A549 (cell line): ENCODE results near the gene POPDC2. TPM values are rescaled to one million over a fixed set of nuclear protein-coding genes. Genes with fewer than 3 reads are reported as not detected.

Experiments used
- ATAC-seq, 2 experiments: fragments of 200-7000 bp in 1 of 2; fragments of >200 bp in 1 of 2; cut with Nextera tagmentation in 1 of 2; cut with Tn5 transposase in 1 of 2; 3 replicates each; pipeline versions ENCODE4 v1.8.0 to v1.9.1; 2018 to 2020; ENCODE audit warnings: mild to moderate bottlenecking in 1 of 2, moderate library complexity in 1 of 2
- CTCF ChIA-PET: fragments of 300-600 bp; sonication (Branson Sonifier 250); formaldehyde crosslinking; extraction: SDS; loops from one replicate; lab custom pipeline; 2021; ENCODE audit warnings: antibody characterized with exemption, inconsistent platforms; lab: Yijun Ruan, JAX
- POLR2A ChIA-PET: fragments of 350-600 bp; formaldehyde crosslinking; extraction: SDS; loops from one replicate; lab custom pipeline; 2021; ENCODE audit warnings: antibody characterized with exemption, inconsistent platforms; lab: Yijun Ruan, JAX
- DNase-seq, 2 experiments: peaks; one replicate each; pipeline versions ENCODE4 v3.0.0 to v3.0.0-alpha.2; 2011 to 2016; ENCODE audit warnings: low read depth in 1 of 2, low spot score in 1 of 2
- FAIRE-seq: peaks from 2 replicates; lab custom pipeline; 2011; peaks lifted over from hg19 to GRCh38; lab: Jason Lieb, UNC
- H3K27ac ChIP-seq, 2 experiments: fragments of >200 bp; sonication (Bioruptor Twin); formaldehyde crosslinking; 3 replicates each; pipeline ENCODE4 v1.5.1; 2016 to 2017
- H3K4me1 ChIP-seq: fragments of >200 bp; sonication (Bioruptor Twin); formaldehyde crosslinking; 3 replicates; pipeline ENCODE4 v1.6.1; 2016
- H3K4me2 ChIP-seq: fragments of >200 bp; sonication (Bioruptor Twin); formaldehyde crosslinking; 3 replicates; pipeline ENCODE4 v1.6.1; 2016
- H3K4me3 ChIP-seq: fragments of >200 bp; sonication (Bioruptor Twin); formaldehyde crosslinking; 3 replicates; pipeline ENCODE4 v1.5.1; 2016
- H3K9me3 ChIP-seq: fragments of >200 bp; sonication (Bioruptor Twin); formaldehyde crosslinking; 3 replicates; pipeline ENCODE4 v1.6.1; 2016
- CBX2 ChIP-seq: fragments of 200-600 bp; sonication (generic); IDR thresholded peaks from 2 replicates; pipeline ENCODE4 v1.6.1; 2016; ENCODE audit warnings: low read depth, mild to moderate bottlenecking, borderline replicate concordance
- CBX8 ChIP-seq: fragments of 200-600 bp; sonication (generic); IDR thresholded peaks from 2 replicates; pipeline ENCODE4 v1.6.1; 2016
- CHD2 ChIP-seq: fragments of 150-350 bp; IDR thresholded peaks from 2 replicates; pipeline ENCODE4 v1.6.1; 2014; ENCODE audit warnings: low read length; ENCODE audit not compliant: partially characterized antibody
- CHD4 ChIP-seq: fragments of 200-600 bp; sonication (generic); IDR thresholded peaks from 2 replicates; pipeline ENCODE4 v1.6.1; 2016; ENCODE audit warnings: antibody characterized with exemption, mild to moderate bottlenecking, borderline replicate concordance
- EP300 ChIP-seq, 2 experiments: fragments of >200 bp; sonication (Bioruptor Twin); formaldehyde crosslinking; IDR thresholded peaks; 2 replicates in 1 of 2; 3 replicates in 1 of 2; pipeline ENCODE4 v1.6.1; 2016 to 2017
- ESRRA ChIP-seq: fragments of 150-350 bp; IDR thresholded peaks from 2 replicates; pipeline ENCODE4 v1.6.1; 2014; ENCODE audit warnings: mild to moderate bottlenecking, low read length, borderline replicate concordance
- FOXS1 ChIP-seq: fragments of 250-450 bp; sonication (Bioruptor Pico); IDR thresholded peaks from 2 replicates; pipeline ENCODE4 v1.5.0; 2020; ENCODE audit warnings: mild to moderate bottlenecking, moderate library complexity
- HDAC2 ChIP-seq: fragments of 200-600 bp; sonication (generic); IDR thresholded peaks from 2 replicates; pipeline ENCODE4 v1.6.1; 2016
- HEYL ChIP-seq: fragments of 250-450 bp; sonication (Bioruptor Pico); IDR thresholded peaks from 2 replicates; pipeline ENCODE4 v1.8.0; 2021; ENCODE audit warnings: mild to moderate bottlenecking, moderate library complexity
- HOXB5 ChIP-seq: fragments of 250-450 bp; sonication (Bioruptor Pico); IDR thresholded peaks from 2 replicates; pipeline ENCODE4 v1.5.0; 2020; ENCODE audit warnings: mild to moderate bottlenecking, moderate library complexity
- JUNB ChIP-seq: fragments of >200 bp; sonication (Bioruptor Twin); formaldehyde crosslinking; IDR thresholded peaks from 2 replicates; pipeline ENCODE4 v1.6.1; 2016
- MYC ChIP-seq: IDR thresholded peaks from 2 replicates; pipeline ENCODE4 v1.6.1; 2012; ENCODE audit warnings: mild to moderate bottlenecking, inconsistent platforms, low read length, improper control_type of control experiment, borderline replicate concordance
- NPAS2 ChIP-seq: fragments of 250-450 bp; sonication (Bioruptor Pico); IDR thresholded peaks from 2 replicates; pipeline ENCODE4 v1.8.0; 2022; ENCODE audit warnings: mild to moderate bottlenecking, moderate library complexity, borderline replicate concordance
- POLR2A ChIP-seq: IDR thresholded peaks from 2 replicates; pipeline ENCODE4 v1.6.1; 2012; ENCODE audit warnings: mild to moderate bottlenecking, low read length
- RCOR1 ChIP-seq: fragments of 150-350 bp; IDR thresholded peaks from 2 replicates; pipeline ENCODE4 v1.6.1; 2014; ENCODE audit warnings: antibody characterized with exemption, low read length, low read depth
- SREBF2 ChIP-seq: fragments of 450-650 bp; IDR thresholded peaks from 2 replicates; pipeline ENCODE4 v1.6.1; 2014; ENCODE audit warnings: mild to moderate bottlenecking, moderate library complexity
- TP53 ChIP-seq: fragments of 250-450 bp; sonication (Bioruptor Pico); IDR thresholded peaks from 2 replicates; pipeline ENCODE4 v1.5.0; 2021; ENCODE audit warnings: mild to moderate bottlenecking, moderate library complexity
- ZFP36 ChIP-seq: fragments of 450-650 bp; IDR thresholded peaks from 2 replicates; pipeline ENCODE4 v1.6.1; 2014; ENCODE audit warnings: borderline replicate concordance; ENCODE audit not compliant: partially characterized antibody
- ZSCAN20 ChIP-seq: fragments of 250-450 bp; sonication (Bioruptor Pico); IDR thresholded peaks from 2 replicates; pipeline ENCODE4 v1.8.0; 2022; ENCODE audit warnings: mild to moderate bottlenecking, moderate library complexity
- WGBS: methylation state at CpG from one replicate; pipeline ENCODE4 v1.1.6; 2017; ENCODE audit errors: missing lambda C conversion rate; 5-methylcytosine and 5-hydroxymethylcytosine counted together
- polyA plus RNA-seq, 4 experiments: library from polyadenylated mRNA; depleted of rRNA in 3 of 4; stranded (reverse); fragments of >200 nt; fragmentation: RNase III in 1 of 4; extraction: RNeasy Plus Mini Kit Qiagen cat#74134 plus additional on column Dnase treatment in 1 of 4; gene quantifications; 2 replicates in 3 of 4; 3 replicates in 1 of 4; pipeline ENCODE4 v1.2.3, GENCODE V29; 2011 to 2017
- TF ChIP-seq, protein P1 (sequence below): fragments of 450-650 bp; IDR thresholded peaks from 2 replicates; pipeline ENCODE4 v1.6.1; 2014; ENCODE audit warnings: antibody characterized with exemption
- TF ChIP-seq, protein P2 (sequence below): fragments of >200 bp; sonication (Bioruptor Twin); formaldehyde crosslinking; IDR thresholded peaks from 2 replicates; pipeline ENCODE4 v1.6.1; 2016
- TF ChIP-seq, protein P3 (sequence below): IDR thresholded peaks from 2 replicates; pipeline ENCODE4 v1.6.1; 2012
- TF ChIP-seq, protein P4 (sequence below): fragments of >200 bp; sonication (Bioruptor Twin); formaldehyde crosslinking; IDR thresholded peaks from 3 replicates; pipeline ENCODE4 v1.5.1; 2016
- TF ChIP-seq, protein P5 (sequence below): fragments of 250-450 bp; sonication (Bioruptor Pico); IDR thresholded peaks from 2 replicates; pipeline ENCODE4 v1.5.0; 2021; ENCODE audit warnings: mild to moderate bottlenecking, moderate library complexity, borderline replicate concordance

The POPDC2 gene
- polyA plus RNA-seq, 2 of the 4 experiments (the other 2 are of a cell fraction), result 0.17 to 0.62 TPM

DNA sequence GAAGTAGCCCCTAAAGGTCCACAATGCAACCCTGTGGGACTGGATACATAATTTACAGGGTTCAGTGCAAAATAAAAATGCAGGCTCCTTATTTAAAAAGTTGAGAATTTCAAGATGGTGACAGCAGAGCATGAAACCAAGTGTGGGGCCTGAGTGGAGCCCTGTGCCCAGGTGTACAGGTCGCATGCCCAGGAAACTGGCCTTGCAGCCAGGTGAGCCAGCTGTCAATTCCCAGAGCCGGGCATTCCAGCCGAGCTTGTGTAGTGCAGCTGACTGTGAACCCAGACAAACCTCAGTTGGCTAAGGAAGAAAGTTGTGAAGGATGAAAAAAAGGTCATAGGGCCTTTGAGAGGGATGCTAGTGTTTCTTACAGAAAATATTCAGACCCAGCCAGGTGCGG is 27.6 kb downstream of the POPDC2 start:
- FAIRE-seq, result no peak
- TF ChIP-seq SREBF2 (no peak), JUNB (no peak), CHD4 (no peak), ESRRA (no peak), FOXS1 (no peak), CBX2 (no peak), RCOR1 (no peak), CBX8 (no peak)
- TF ChIP-seq, protein P1, sequence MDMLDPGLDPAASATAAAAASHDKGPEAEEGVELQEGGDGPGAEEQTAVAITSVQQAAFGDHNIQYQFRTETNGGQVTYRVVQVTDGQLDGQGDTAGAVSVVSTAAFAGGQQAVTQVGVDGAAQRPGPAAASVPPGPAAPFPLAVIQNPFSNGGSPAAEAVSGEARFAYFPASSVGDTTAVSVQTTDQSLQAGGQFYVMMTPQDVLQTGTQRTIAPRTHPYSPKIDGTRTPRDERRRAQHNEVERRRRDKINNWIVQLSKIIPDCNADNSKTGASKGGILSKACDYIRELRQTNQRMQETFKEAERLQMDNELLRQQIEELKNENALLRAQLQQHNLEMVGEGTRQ, result no peak
- no peak overlapping the region for H3K4me2 ChIP-seq
- peaks cover 22% of the 10 kb centered on the region for H3K4me1 ChIP-seq
- no peak for DNase-seq
- no peak overlapping the region for H3K4me3 ChIP-seq
- H3K9me3 ChIP-seq, result no peaks in the 10 kb centered on the region
- WGBS, result 47% methylated on average over 4 of the region's 4 CpGs
- POLR2A ChIA-PET, result no interaction called here
- CTCF ChIA-PET, result no interaction called here
- H3K27ac ChIP-seq, result no peak overlapping the region
- ATAC-seq, result no peak

DNA sequence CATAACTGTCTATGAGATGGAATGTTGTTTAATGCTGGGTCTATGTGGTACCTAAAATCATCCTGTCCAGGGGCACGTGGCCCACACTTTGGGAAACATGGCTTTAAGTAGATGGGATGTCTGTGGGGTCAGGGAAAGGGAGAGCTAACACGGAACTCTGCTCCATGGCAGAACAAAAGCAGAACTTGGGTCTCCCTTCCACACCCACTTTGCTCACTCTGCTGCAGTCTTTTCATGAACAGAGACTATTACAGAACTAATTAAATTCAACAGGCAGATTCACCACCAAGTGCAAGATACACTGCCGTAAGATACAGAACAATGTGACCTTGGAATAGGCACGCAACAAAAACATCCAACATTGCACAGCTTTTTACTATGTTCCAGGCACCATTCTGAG is 28.2 kb downstream of the POPDC2 start:
- H3K4me2 ChIP-seq, result no peak overlapping the region
- no peak for FAIRE-seq
- no peak overlapping the region for H3K4me3 ChIP-seq
- TF ChIP-seq CBX8, result no peak
- TF ChIP-seq, protein P2, sequence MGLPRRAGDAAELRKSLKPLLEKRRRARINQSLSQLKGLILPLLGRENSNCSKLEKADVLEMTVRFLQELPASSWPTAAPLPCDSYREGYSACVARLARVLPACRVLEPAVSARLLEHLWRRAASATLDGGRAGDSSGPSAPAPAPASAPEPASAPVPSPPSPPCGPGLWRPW, result no peak
- no peak for TF ChIP-seq RCOR1
- no peak for TF ChIP-seq JUNB
- no peak for TF ChIP-seq ZSCAN20 (CRISPR knock-in tag)
- TF ChIP-seq NPAS2 (CRISPR knock-in tag), result no peak
- TF ChIP-seq TP53, result no peak
- TF ChIP-seq, protein P3, sequence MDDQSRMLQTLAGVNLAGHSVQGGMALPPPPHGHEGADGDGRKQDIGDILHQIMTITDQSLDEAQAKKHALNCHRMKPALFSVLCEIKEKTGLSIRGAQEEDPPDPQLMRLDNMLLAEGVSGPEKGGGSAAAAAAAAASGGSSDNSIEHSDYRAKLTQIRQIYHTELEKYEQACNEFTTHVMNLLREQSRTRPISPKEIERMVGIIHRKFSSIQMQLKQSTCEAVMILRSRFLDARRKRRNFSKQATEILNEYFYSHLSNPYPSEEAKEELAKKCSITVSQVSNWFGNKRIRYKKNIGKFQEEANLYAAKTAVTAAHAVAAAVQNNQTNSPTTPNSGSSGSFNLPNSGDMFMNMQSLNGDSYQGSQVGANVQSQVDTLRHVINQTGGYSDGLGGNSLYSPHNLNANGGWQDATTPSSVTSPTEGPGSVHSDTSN, result no peak
- no peak for TF ChIP-seq HDAC2
- ChIA-PET POLR2A (no interaction called here), CTCF (interaction anchor here (0.6 kb wide), 1 partner anchor 20 kb away, joined by 4 read pairs; no protein-coding TSS in a partner anchor)
- no peak for DNase-seq
- H3K27ac ChIP-seq, result no peak overlapping the region
- WGBS, result 67% methylated on average over 4 of the region's 4 CpGs
- ATAC-seq, result no peak
- peaks cover 16% of the 10 kb centered on the region; the same call in 2 of the 3 replicates for H3K4me1 ChIP-seq
- no peaks in the 10 kb centered on the region for H3K9me3 ChIP-seq

DNA sequence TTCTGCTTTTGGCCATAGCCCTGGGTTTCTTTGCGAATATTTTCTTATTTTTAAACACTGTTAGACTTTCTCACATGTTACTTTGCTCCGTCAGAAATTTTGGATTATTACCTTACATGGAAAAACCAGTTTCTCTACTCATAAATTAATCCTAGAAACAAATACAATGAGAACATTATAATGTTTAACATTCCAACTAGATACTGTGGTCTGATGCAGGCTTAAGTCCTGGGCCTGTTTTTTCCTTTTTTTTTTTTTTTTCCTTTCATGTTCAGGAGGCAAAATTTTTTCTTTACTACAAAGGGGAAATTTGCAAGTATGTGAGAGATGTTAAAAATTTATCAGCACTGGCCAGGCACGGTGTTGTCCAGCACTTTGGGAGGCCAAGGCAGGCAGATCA is 28.9 kb downstream of the POPDC2 start:
- FAIRE-seq (no peak), ATAC-seq (no peak), DNase-seq (no peak)
- Histone ChIP-seq H3K4me1 (peaks cover 11% of the 10 kb centered on the region; the same call in 2 of the 3 replicates), H3K27ac (no peak overlapping the region), H3K4me3 (no peak overlapping the region), H3K4me2 (no peak overlapping the region), H3K9me3 (no peaks in the 10 kb centered on the region)
- ChIA-PET POLR2A (interaction anchor here (0.6 kb wide), 1 partner anchor 133 kb away, joined by 3 read pairs; the partner anchor contains the start of gene TIMMDC1), CTCF (no interaction called here)
- TF ChIP-seq POLR2A (no peak), CBX8 (no peak), ZFP36 (no peak)
- 66% methylated on average over 3 of the region's 3 CpGs for WGBS

DNA sequence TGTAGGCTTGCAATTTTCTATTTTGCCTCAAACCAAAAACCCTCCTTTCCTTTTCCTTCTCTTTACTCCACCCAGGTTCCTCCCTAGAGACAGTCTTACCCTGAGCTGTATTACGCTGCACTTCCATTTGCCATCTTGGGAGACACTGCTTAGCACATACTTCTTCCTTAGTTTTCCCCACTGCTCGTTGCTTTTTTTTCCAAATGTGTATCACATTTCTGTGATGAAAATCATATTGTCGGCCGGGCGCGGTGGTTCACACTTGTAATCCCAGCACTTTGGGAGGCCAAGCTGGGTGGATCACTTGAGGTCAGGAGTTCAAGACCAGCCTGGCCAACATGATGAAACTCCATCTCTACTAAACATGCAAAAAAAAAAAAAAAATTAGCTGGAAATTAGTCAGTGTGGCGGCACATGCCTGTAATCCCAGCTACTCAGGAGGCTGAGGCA is 29.5 kb downstream of the POPDC2 start:
- peaks cover 5% of the 10 kb centered on the region; the same call in 1 of the 3 replicates for H3K4me1 ChIP-seq
- H3K9me3 ChIP-seq, result no peaks in the 10 kb centered on the region
- WGBS, result 90% methylated on average over 7 of the region's 7 CpGs
- ATAC-seq (no peak), DNase-seq (no peak), FAIRE-seq (no peak)
- peak overlapping the region; percentile 4; the same call in 1 of the 3 replicates for H3K4me2 ChIP-seq
- POLR2A ChIA-PET, result interaction anchor here (0.6 kb wide), 1 partner anchor 133 kb away, joined by 3 read pairs; the partner anchor contains the start of gene TIMMDC1
- CTCF ChIA-PET, result interaction anchor here (2.1 kb wide), 1 partner anchor 50 kb away, joined by 6 read pairs; no protein-coding TSS in a partner anchor
- H3K4me3 ChIP-seq, result no peak overlapping the region
- H3K27ac ChIP-seq, result peak overlapping the region; percentile 26 to 67; a peak in 4 of 6 replicates
- TF ChIP-seq RCOR1 (no peak), HEYL (no peak), CHD2 (no peak), HOXB5 (CRISPR knock-in tag) (no peak), EP300 (IDR thresholded peaks at IDR 0.05) (no peak), MYC (no peak)
- TF ChIP-seq, protein P4, sequence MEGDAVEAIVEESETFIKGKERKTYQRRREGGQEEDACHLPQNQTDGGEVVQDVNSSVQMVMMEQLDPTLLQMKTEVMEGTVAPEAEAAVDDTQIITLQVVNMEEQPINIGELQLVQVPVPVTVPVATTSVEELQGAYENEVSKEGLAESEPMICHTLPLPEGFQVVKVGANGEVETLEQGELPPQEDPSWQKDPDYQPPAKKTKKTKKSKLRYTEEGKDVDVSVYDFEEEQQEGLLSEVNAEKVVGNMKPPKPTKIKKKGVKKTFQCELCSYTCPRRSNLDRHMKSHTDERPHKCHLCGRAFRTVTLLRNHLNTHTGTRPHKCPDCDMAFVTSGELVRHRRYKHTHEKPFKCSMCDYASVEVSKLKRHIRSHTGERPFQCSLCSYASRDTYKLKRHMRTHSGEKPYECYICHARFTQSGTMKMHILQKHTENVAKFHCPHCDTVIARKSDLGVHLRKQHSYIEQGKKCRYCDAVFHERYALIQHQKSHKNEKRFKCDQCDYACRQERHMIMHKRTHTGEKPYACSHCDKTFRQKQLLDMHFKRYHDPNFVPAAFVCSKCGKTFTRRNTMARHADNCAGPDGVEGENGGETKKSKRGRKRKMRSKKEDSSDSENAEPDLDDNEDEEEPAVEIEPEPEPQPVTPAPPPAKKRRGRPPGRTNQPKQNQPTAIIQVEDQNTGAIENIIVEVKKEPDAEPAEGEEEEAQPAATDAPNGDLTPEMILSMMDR, result no peak
- TF ChIP-seq, protein P5, sequence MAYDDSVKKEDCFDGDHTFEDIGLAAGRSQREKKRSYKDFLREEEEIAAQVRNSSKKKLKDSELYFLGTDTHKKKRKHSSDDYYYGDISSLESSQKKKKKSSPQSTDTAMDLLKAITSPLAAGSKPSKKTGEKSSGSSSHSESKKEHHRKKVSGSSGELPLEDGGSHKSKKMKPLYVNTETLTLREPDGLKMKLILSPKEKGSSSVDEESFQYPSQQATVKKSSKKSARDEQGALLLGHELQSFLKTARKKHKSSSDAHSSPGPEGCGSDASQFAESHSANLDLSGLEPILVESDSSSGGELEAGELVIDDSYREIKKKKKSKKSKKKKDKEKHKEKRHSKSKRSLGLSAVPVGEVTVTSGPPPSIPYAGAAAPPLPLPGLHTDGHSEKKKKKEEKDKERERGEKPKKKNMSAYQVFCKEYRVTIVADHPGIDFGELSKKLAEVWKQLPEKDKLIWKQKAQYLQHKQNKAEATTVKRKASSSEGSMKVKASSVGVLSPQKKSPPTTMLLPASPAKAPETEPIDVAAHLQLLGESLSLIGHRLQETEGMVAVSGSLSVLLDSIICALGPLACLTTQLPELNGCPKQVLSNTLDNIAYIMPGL (CRISPR knock-in tag), result no peak
